ENCODE results near the gene INHBC.

DNA sequence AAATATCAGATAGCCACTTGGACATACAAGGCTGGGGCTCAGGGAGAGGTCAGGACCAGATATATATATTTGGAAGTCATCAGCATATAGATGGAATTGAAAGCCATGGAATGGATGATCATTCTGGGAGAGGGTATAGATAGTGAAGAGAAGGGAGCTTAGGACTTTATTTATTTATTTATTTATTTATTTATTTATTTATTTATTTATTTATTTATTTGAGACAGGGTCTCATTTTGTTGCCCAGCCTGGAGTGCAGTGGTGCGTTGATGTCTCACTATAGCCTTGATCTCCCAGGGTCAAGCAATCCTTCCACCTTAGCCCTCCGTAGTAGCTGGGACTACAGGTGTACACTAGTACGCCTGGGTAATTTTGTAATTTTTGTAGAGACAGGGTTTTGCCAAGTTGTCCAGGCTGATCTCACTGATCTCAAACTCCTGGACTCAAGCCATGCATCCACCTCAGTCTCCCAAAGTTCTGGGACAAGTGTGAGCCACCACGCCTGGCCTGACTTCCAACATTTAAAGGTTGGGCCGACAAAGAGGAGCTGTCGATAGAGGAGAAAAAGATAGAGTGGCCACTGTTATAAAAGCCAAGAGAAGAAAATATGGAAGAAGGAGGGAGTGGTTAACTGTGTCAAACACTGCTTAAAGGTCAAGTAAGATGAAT, 11.8 kb downstream of the INHBC start:
- TF ChIP-seq EZH2phosphoT487 (IDR thresholded peaks at IDR 0.05; ENCODE audit: borderline replicate concordance, low read length) = no peak
- TF ChIP-seq, protein P1, sequence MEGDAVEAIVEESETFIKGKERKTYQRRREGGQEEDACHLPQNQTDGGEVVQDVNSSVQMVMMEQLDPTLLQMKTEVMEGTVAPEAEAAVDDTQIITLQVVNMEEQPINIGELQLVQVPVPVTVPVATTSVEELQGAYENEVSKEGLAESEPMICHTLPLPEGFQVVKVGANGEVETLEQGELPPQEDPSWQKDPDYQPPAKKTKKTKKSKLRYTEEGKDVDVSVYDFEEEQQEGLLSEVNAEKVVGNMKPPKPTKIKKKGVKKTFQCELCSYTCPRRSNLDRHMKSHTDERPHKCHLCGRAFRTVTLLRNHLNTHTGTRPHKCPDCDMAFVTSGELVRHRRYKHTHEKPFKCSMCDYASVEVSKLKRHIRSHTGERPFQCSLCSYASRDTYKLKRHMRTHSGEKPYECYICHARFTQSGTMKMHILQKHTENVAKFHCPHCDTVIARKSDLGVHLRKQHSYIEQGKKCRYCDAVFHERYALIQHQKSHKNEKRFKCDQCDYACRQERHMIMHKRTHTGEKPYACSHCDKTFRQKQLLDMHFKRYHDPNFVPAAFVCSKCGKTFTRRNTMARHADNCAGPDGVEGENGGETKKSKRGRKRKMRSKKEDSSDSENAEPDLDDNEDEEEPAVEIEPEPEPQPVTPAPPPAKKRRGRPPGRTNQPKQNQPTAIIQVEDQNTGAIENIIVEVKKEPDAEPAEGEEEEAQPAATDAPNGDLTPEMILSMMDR (conservative IDR thresholded peaks at IDR 0.05; ENCODE audit: low read depth, low read length) = no peak

Measured in PC-3 (cell line).